T-helper 9 cell (primary cell): ENCODE data around the gene ACSBG1.

Source experiments
- DNase-seq: peaks from one replicate; pipeline ENCODE4 v3.0.0-alpha.2; 2020

ACSBG1 gene

GRCh38 chr15:78216276-78217104 lies 17.9 kb downstream of the ACSBG1 start:
- DNase-seq, result no peak

GRCh38 chr15:78213956-78214355 lies 20.4 kb downstream of the ACSBG1 start:
- DNase-seq, result no peak

GRCh38 chr15:78213425-78213750 lies 21.0 kb downstream of the ACSBG1 start:
- DNase-seq, result no peak

GRCh38 chr15:78212546-78213424 lies 21.6 kb downstream of the ACSBG1 start:
- no peak for DNase-seq

GRCh38 chr15:78212008-78212407 lies 22.4 kb downstream of the ACSBG1 start:
- DNase-seq, result no peak

- DNase-seq, result no peak
Observed at GRCh38 chr15:78211189-78211921, 23.0 kb downstream of the ACSBG1 start.

GRCh38 chr15:78210349-78210717 lies 24.0 kb downstream of the ACSBG1 start:
- DNase-seq, result no peak

- no peak for DNase-seq
Observed at GRCh38 chr15:78209646-78210348, 24.6 kb downstream of the ACSBG1 start.

- no peak for DNase-seq
Observed at GRCh38 chr15:78208887-78209645, 25.3 kb downstream of the ACSBG1 start.

GRCh38 chr15:78208341-78208844 lies 26.0 kb downstream of the ACSBG1 start:
- DNase-seq, result no peak

GRCh38 chr15:78207641-78208340 lies 26.6 kb downstream of the ACSBG1 start:
- no peak for DNase-seq

GRCh38 chr15:78207110-78207458 lies 27.3 kb downstream of the ACSBG1 start:
- no peak for DNase-seq

GRCh38 chr15:78206326-78207109 lies 27.8 kb downstream of the ACSBG1 start:
- DNase-seq, result no peak

GRCh38 chr15:78205856-78206255 lies 28.5 kb downstream of the ACSBG1 start:
- no peak for DNase-seq

GRCh38 chr15:78205337-78205736 lies 29.0 kb downstream of the ACSBG1 start:
- no peak for DNase-seq

GRCh38 chr15:78204351-78205309 lies 29.7 kb downstream of the ACSBG1 start:
- DNase-seq, result no peak

GRCh38 chr15:78203346-78204225 lies 30.8 kb downstream of the ACSBG1 start:
- DNase-seq, result no peak
